IMR-90 (cell line): Measurements from ENCODE around the gene CD244. TPM values are rescaled to one million over a fixed set of nuclear protein-coding genes. Genes with fewer than 3 reads are reported as not detected.

Source experiments
- ATAC-seq: fragments of 200-7000 bp; cut with Tn5 transposase; 2 replicates; pipeline ENCODE4 v1.9.1; 2020; ENCODE audit warnings: low read depth, mild to moderate bottlenecking, moderate library complexity
- BruUV-seq: library from RNA; stranded (reverse); fragments of 400-500 nt; replicated peaks from 2 replicates; lab custom pipeline; 2021; lab: Mats Ljungman, UMichigan
- CTCF ChIA-PET: fragments of 300-600 bp; formaldehyde crosslinking; extraction: SDS; loops from one replicate; lab custom pipeline; 2021; ENCODE audit warnings: antibody characterized with exemption; lab: Yijun Ruan, JAX
- POLR2A ChIA-PET: fragments of 300-600 bp; sonication (Branson Sonifier 250); formaldehyde crosslinking; loops from one replicate; lab custom pipeline; 2022; ENCODE audit warnings: antibody characterized with exemption; ENCODE audit not compliant: unreplicated experiment; lab: Charles Lee
- DNase-seq: peaks from one replicate; pipeline ENCODE4 v3.0.0; 2013
- H2AFZ ChIP-seq: replicated peaks from 2 replicates; pipeline ENCODE3; 2013; ENCODE audit warnings: low read length, mild to moderate bottlenecking; ENCODE audit not compliant: poor library complexity
- H2AK5ac ChIP-seq: 2 replicates; pipeline ENCODE4 v1.6.1; 2013; ENCODE audit warnings: low read depth, low read length, inconsistent platforms
- H2AK9ac ChIP-seq: replicated peaks from 2 replicates; pipeline ENCODE3; 2013; ENCODE audit warnings: mild to moderate bottlenecking, low read depth, low read length, moderate library complexity; ENCODE audit not compliant: poor library complexity
- H2BK120ac ChIP-seq: 2 replicates; pipeline ENCODE4 v1.6.1; 2013; ENCODE audit warnings: low read depth, low read length, inconsistent platforms
- H2BK15ac ChIP-seq: 3 replicates; pipeline ENCODE4 v1.6.1; 2013; ENCODE audit warnings: low read depth, low read length, inconsistent platforms
- H2BK20ac ChIP-seq: 2 replicates; pipeline ENCODE4 v1.6.1; 2013; ENCODE audit warnings: low read depth, mild to moderate bottlenecking, inconsistent platforms, low read length, moderate library complexity
- H2BK5ac ChIP-seq: 2 replicates; pipeline ENCODE4 v1.6.1; 2013; ENCODE audit warnings: mild to moderate bottlenecking, low read depth, low read length, inconsistent platforms; ENCODE audit not compliant: poor library complexity, severe bottlenecking
- H3K14ac ChIP-seq: replicated peaks from 2 replicates; pipeline ENCODE4 v1.6.1; 2013; ENCODE audit warnings: low read depth, low read length, inconsistent platforms
- H3K18ac ChIP-seq: 2 replicates; pipeline ENCODE4 v1.6.1; 2013; ENCODE audit warnings: low read depth, low read length, control low read depth
- H3K23ac ChIP-seq: 2 replicates; pipeline ENCODE4 v1.6.1; 2013; ENCODE audit warnings: low read depth, low read length, inconsistent platforms
- H3K27ac ChIP-seq: 2 replicates; pipeline ENCODE4 v1.5.1; 2013; ENCODE audit warnings: mild to moderate bottlenecking, control low read depth, low read length; ENCODE audit not compliant: insufficient read depth
- H3K27me3 ChIP-seq: 2 replicates; pipeline ENCODE4 v1.6.1; 2013; ENCODE audit warnings: low read length; ENCODE audit not compliant: control insufficient read depth, insufficient read depth
- H3K36me3 ChIP-seq: 2 replicates; pipeline ENCODE4 v1.6.1; 2013; ENCODE audit warnings: low read length, mixed read lengths; ENCODE audit not compliant: control insufficient read depth, insufficient read depth
- H3K4ac ChIP-seq: 2 replicates; pipeline ENCODE4 v1.6.1; 2013; ENCODE audit warnings: low read depth, low read length, inconsistent platforms
- H3K4me1 ChIP-seq: 2 replicates; pipeline ENCODE4 v1.6.1; 2013; ENCODE audit warnings: low read length, mixed read lengths; ENCODE audit not compliant: control insufficient read depth, insufficient read depth
- H3K4me2 ChIP-seq: 2 replicates; pipeline ENCODE4 v1.6.1; 2013; ENCODE audit warnings: low read depth, mild to moderate bottlenecking, control low read depth, low read length, moderate library complexity
- H3K4me3 ChIP-seq: 2 replicates; pipeline ENCODE4 v1.5.1; 2013; ENCODE audit warnings: low read depth, mild to moderate bottlenecking, control low read depth, low read length, moderate library complexity; ENCODE audit not compliant: insufficient read depth
- H3K56ac ChIP-seq: 2 replicates; pipeline ENCODE4 v1.6.1; 2013; ENCODE audit warnings: low read length, inconsistent platforms; ENCODE audit not compliant: insufficient read depth; ENCODE audit errors: extremely low read depth
- H3K79me1 ChIP-seq, 2 experiments: 2 replicates each; pipeline ENCODE4 v1.6.1; 2013; ENCODE audit warnings: low read length in 2 of 2, inconsistent platforms in 1 of 2, low read depth in 1 of 2
- H3K9ac ChIP-seq: 2 replicates; pipeline ENCODE4 v1.6.1; 2013; ENCODE audit warnings: low read depth, low read length, control low read depth
- H3K9me1 ChIP-seq: 2 replicates; pipeline ENCODE4 v1.6.1; 2013; ENCODE audit warnings: low read length, inconsistent platforms; ENCODE audit not compliant: insufficient read depth
- H3K9me3 ChIP-seq: 2 replicates; pipeline ENCODE4 v1.6.1; 2013; ENCODE audit warnings: low read length; ENCODE audit not compliant: control insufficient read depth, insufficient read depth
- H4K20me1 ChIP-seq: 2 replicates; pipeline ENCODE4 v1.6.1; 2013; ENCODE audit warnings: low read length, inconsistent platforms; ENCODE audit not compliant: insufficient read depth
- H4K5ac ChIP-seq: 2 replicates; pipeline ENCODE4 v1.6.1; 2013; ENCODE audit warnings: mild to moderate bottlenecking, low read depth, low read length, control low read depth
- H4K8ac ChIP-seq, 2 experiments: 2 replicates each; pipeline ENCODE4 v1.6.1; 2013; ENCODE audit warnings: low read depth in 2 of 2, low read length in 2 of 2, control low read depth in 1 of 2, inconsistent platforms in 1 of 2
- H4K91ac ChIP-seq: 2 replicates; pipeline ENCODE4 v1.6.1; 2013; ENCODE audit warnings: low read depth, low read length, inconsistent platforms; ENCODE audit not compliant: insufficient read depth
- CEBPB ChIP-seq: IDR thresholded peaks from 2 replicates; pipeline ENCODE4 v1.6.1; 2012; ENCODE audit warnings: low read depth, low read length, improper control_type of control experiment
- CHD1 ChIP-seq: IDR thresholded peaks from 2 replicates; pipeline ENCODE4 v1.6.1; 2012; ENCODE audit warnings: low read depth, low read length, improper control_type of control experiment
- MAFK ChIP-seq: IDR thresholded peaks from 2 replicates; pipeline ENCODE4 v1.6.1; 2012; ENCODE audit warnings: low read depth, low read length, improper control_type of control experiment
- NFE2L2 ChIP-seq: fragments of 150-350 bp; IDR thresholded peaks from 2 replicates; pipeline ENCODE4 v1.6.1; 2016; ENCODE audit warnings: low read depth, mild to moderate bottlenecking, low read length
- RAD21 ChIP-seq: IDR thresholded peaks from 2 replicates; pipeline ENCODE4 v1.6.1; 2012; ENCODE audit warnings: low read length, improper control_type of control experiment
- RCOR1 ChIP-seq: IDR thresholded peaks from 2 replicates; pipeline ENCODE4 v1.6.1; 2012; ENCODE audit warnings: mild to moderate bottlenecking, low read length, improper control_type of control experiment; ENCODE audit not compliant: insufficient replicate concordance
- RFX5 ChIP-seq: IDR thresholded peaks from 2 replicates; pipeline ENCODE4 v1.8.0; 2012; ENCODE audit warnings: low read depth, mild to moderate bottlenecking, low read length, moderate library complexity
- SMC3 ChIP-seq: fragments of 150-350 bp; IDR thresholded peaks from 2 replicates; pipeline ENCODE4 v1.6.1; 2016; ENCODE audit warnings: low read depth, mild to moderate bottlenecking, antibody characterized with exemption, low read length, moderate library complexity
- WGBS, 2 experiments: methylation state at CpG; one replicate each; pipeline versions ENCODE4 v1.1.5 to v1.1.7; 2013; ENCODE audit warnings: missing lambda C conversion rate in 2 of 2; ENCODE audit not compliant: insufficient read length in 1 of 2; ENCODE audit errors: extremely low coverage in 2 of 2; 5-methylcytosine and 5-hydroxymethylcytosine counted together
- dilution Hi-C: fragments of 300-500 bp; cut with HindIII; formaldehyde crosslinking; loops from one replicate; pipeline ENCODE4 v1.14.3; 2018; ENCODE audit warnings: low sequenced_read_pairs; ENCODE audit not compliant: unreplicated experiment
- in situ Hi-C: fragments of 300-500 bp; cut with MboI; formaldehyde crosslinking; loops from 3 replicates; pipeline ENCODE4 v1.14.3; 2019; ENCODE audit warnings: low sequenced_read_pairs, inconsistent platforms, mixed read lengths
- intact Hi-C: fragments of 100-400 bp; cut with micrococcal nuclease; formaldehyde crosslinking; loops from 2 replicates; pipeline ENCODE4 v1.10.0; 2022
- polyA plus RNA-seq, 3 experiments: library from polyadenylated mRNA; depleted of rRNA; stranded (reverse); fragments of >200 nt; gene quantifications; 2 replicates each; pipeline ENCODE4 v1.2.3, GENCODE V29; 2012; ENCODE audit warnings: low replicate concordance in 1 of 3
- total RNA-seq: library from RNA; depleted of rRNA; stranded (reverse); fragments of >200 nt; gene quantifications from 2 replicates; pipeline ENCODE4 v1.2.3, GENCODE V29; 2012
- TF ChIP-seq, protein P1 (sequence below): fragments of 150-350 bp; IDR thresholded peaks from 2 replicates; pipeline ENCODE4 v1.6.1; 2017; ENCODE audit warnings: mild to moderate bottlenecking, antibody characterized with exemption, low read length, low read depth
- TF ChIP-seq, protein P2 (sequence below): conservative IDR thresholded peaks from 2 replicates; pipeline ENCODE4 v1.5.1; 2012; ENCODE audit warnings: mild to moderate bottlenecking, low read depth, low read length, improper control_type of control experiment

CD244 gene
- total and polyA plus RNA-seq, 2 of the 4 experiments (the other 2 are of a cell fraction), result not detected

DNA sequence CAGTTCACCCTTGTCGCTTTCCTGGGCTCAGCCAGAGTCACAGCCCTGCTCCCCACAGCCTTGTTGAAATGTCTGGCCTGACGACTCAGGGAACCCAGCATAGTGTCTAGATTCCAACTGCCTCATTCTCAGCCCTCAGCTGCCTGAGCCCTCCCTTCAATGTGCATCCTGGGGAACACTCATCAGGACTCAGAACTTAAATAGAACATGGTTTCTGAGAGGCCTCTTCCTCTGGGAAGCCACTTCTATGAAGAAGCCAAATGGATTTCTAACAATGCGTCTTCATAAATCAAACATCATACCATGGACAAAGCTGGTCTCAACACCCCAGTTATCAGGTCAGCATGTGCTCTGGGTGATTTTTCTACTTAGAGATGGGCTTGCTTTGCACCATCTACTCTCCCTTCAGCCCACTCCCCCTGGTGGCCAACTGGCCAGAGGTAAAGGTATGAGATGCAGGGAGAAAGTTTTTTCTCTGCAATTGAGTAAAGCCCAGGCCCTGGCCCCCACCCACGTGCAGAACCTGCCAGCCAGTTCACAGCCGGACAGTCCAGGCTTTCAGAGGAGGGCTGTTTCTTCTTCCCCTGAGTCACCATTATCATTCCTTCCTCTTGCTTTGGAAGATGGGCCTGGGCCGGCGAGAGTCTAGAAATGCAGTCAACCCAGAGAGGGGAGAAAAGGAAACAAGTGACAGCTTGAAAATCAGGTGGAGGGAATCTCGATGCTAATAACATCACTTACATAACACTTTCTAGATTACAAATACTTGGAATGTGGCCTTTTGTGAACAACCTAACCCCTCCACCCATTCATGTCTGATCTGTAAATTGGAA is 32.1 kb downstream of the CD244 start:
- Histone ChIP-seq H3K9ac (no peak overlapping the region), H4K20me1 (no peaks in the 10 kb centered on the region), H3K79me1 (no peaks in the 10 kb centered on the region), H3K9me1 (no peaks in the 10 kb centered on the region), H3K9me3 (no peaks in the 10 kb centered on the region), H2AK9ac (no peak overlapping the region), H3K27ac (no peak overlapping the region), H4K8ac (no peak overlapping the region), H3K4ac (no peak overlapping the region), H2BK5ac (no peak overlapping the region), H4K91ac (no peak overlapping the region), H2BK15ac (no peak overlapping the region), H3K23ac (no peak overlapping the region), H2AFZ (no peak overlapping the region), H3K4me2 (no peak overlapping the region), H3K14ac (no peak overlapping the region), H2BK20ac (no peak overlapping the region), H3K56ac (no peak overlapping the region), H2BK120ac (no peak overlapping the region), H3K4me3 (no peak overlapping the region), H3K4me1 (no peaks in the 10 kb centered on the region), H3K36me3 (no peaks in the 10 kb centered on the region), H4K5ac (no peak overlapping the region), H3K18ac (no peak overlapping the region), H2AK5ac (no peak overlapping the region), H3K27me3 (peaks cover 2% of the 10 kb centered on the region; the same call in 1 of the 2 replicates)
- DNase-seq (peak; percentile 18), ATAC-seq (peak; percentile 27; the same call in 1 of the 2 replicates)
- 60% methylated on average over 1 of the region's 8 CpGs; no CpG with 5 or more reads in 1 of the 2 experiments for WGBS, 2 experiments
- BruUV-seq, result no TSS peak
- CTCF ChIA-PET, result no interaction called here
- in situ Hi-C loops (no loop called here), intact Hi-C loops (no loop called here), dilution Hi-C loops (no loop called here)
- POLR2A ChIA-PET, result no interaction called here
- TF ChIP-seq RCOR1 (no peak), MAFK (no peak), RFX5 (no peak), SMC3 (peak; percentile 49), CHD1 (no peak), NFE2L2 (no peak), CEBPB (no peak), RAD21 (0 out of 2 replicates have a peak, but pooled peaks have one; percentile 17)
- TF ChIP-seq, protein P1, sequence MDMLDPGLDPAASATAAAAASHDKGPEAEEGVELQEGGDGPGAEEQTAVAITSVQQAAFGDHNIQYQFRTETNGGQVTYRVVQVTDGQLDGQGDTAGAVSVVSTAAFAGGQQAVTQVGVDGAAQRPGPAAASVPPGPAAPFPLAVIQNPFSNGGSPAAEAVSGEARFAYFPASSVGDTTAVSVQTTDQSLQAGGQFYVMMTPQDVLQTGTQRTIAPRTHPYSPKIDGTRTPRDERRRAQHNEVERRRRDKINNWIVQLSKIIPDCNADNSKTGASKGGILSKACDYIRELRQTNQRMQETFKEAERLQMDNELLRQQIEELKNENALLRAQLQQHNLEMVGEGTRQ, result no peak
- TF ChIP-seq, protein P2, sequence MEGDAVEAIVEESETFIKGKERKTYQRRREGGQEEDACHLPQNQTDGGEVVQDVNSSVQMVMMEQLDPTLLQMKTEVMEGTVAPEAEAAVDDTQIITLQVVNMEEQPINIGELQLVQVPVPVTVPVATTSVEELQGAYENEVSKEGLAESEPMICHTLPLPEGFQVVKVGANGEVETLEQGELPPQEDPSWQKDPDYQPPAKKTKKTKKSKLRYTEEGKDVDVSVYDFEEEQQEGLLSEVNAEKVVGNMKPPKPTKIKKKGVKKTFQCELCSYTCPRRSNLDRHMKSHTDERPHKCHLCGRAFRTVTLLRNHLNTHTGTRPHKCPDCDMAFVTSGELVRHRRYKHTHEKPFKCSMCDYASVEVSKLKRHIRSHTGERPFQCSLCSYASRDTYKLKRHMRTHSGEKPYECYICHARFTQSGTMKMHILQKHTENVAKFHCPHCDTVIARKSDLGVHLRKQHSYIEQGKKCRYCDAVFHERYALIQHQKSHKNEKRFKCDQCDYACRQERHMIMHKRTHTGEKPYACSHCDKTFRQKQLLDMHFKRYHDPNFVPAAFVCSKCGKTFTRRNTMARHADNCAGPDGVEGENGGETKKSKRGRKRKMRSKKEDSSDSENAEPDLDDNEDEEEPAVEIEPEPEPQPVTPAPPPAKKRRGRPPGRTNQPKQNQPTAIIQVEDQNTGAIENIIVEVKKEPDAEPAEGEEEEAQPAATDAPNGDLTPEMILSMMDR, result peak; percentile 38
